Measurements from ENCODE around the gene ADAM22. TPM values are rescaled to one million over a fixed set of nuclear protein-coding genes. Genes with fewer than 3 reads are reported as not detected.
A peak's percentile ranks its signal among the peaks of the same experiment; 100 is the strongest.
"Not testable (repeated sequence)": the region's sequence is repeated elsewhere in the genome, so short reads cannot be mapped to it uniquely, and the experiment has no call there.

Gene ADAM22
- total RNA-seq = 0.92 to 6.6 TPM (median 1.6 TPM) in 3 replicates
- long read RNA-seq = 0 reads

GRCh38 chr7:87933953-87934698 is at the start of gene ADAM22:
Gene ADAM22 (plus strand): TSS chr7:87934251. CDS start chr7:87934466, 215 bp downstream.
- Mint-ChIP-seq H3K4me3 (ENCODE audit: unreplicated experiment) (peak within 1 kb of the TSS; percentile 90), H3K27ac (ENCODE audit: unreplicated experiment) (peak within 1 kb of the TSS; percentile 15), H3K36me3 (ENCODE audit: low read depth) (no peaks in the 10 kb centered on the region), H3K9me3 (ENCODE audit: low read depth) (peaks cover 2% of the 10 kb centered on the region), H3K4me1 (ENCODE audit: low read depth) (peaks cover 15% of the 10 kb centered on the region), H3K27me3 (ENCODE audit: low read depth) (peaks cover 27% of the 10 kb centered on the region)
- no peak for DNase-seq (ENCODE audit: low spot score)
- peak; percentile 35 for TF ChIP-seq CTCF (IDR thresholded peaks at IDR 0.05)

GRCh38 chr7:87885018-87885417 is 49.0 kb upstream of the ADAM22 start:
- H3K9me3 Mint-ChIP-seq (ENCODE audit: low read depth) = no peaks in the 10 kb centered on the region
- no peak for TF ChIP-seq CTCF (IDR thresholded peaks at IDR 0.05)
- no peaks in the 10 kb centered on the region for H3K4me1 Mint-ChIP-seq (ENCODE audit: low read depth)
- H3K27me3 Mint-ChIP-seq (ENCODE audit: low read depth) = no peaks in the 10 kb centered on the region
- no peaks in the 10 kb centered on the region for H3K36me3 Mint-ChIP-seq (ENCODE audit: low read depth)
- no peak overlapping the region for H3K27ac Mint-ChIP-seq (ENCODE audit: unreplicated experiment)
- H3K4me3 Mint-ChIP-seq (ENCODE audit: unreplicated experiment) = no peak overlapping the region
- no peak for DNase-seq (ENCODE audit: low spot score)

- Mint-ChIP-seq H3K27ac (ENCODE audit: unreplicated experiment) (no peak overlapping the region), H3K9me3 (ENCODE audit: low read depth) (no peaks in the 10 kb centered on the region), H3K36me3 (ENCODE audit: low read depth) (no peaks in the 10 kb centered on the region), H3K4me1 (ENCODE audit: low read depth) (no peaks in the 10 kb centered on the region), H3K4me3 (ENCODE audit: unreplicated experiment) (no peak overlapping the region), H3K27me3 (ENCODE audit: low read depth) (no peaks in the 10 kb centered on the region)
- DNase-seq (ENCODE audit: low spot score) = no peak
- peak; percentile 92 for TF ChIP-seq CTCF (IDR thresholded peaks at IDR 0.05)
Measured at GRCh38 chr7:87886875-87887274, 47.2 kb upstream of the ADAM22 start.

GRCh38 chr7:87895363-87895762 is 38.7 kb upstream of the ADAM22 start:
- H3K4me3 Mint-ChIP-seq (ENCODE audit: unreplicated experiment) = no peak overlapping the region
- H3K4me1 Mint-ChIP-seq (ENCODE audit: low read depth) = peaks cover 3% of the 10 kb centered on the region
- no peak overlapping the region for H3K27ac Mint-ChIP-seq (ENCODE audit: unreplicated experiment)
- no peak for DNase-seq (ENCODE audit: low spot score)
- no peaks in the 10 kb centered on the region for H3K27me3 Mint-ChIP-seq (ENCODE audit: low read depth)
- TF ChIP-seq CTCF (IDR thresholded peaks at IDR 0.05) = no peak
- H3K9me3 Mint-ChIP-seq (ENCODE audit: low read depth) = no peaks in the 10 kb centered on the region
- peaks cover 17% of the 10 kb centered on the region for H3K36me3 Mint-ChIP-seq (ENCODE audit: low read depth)

GRCh38 chr7:87899255-87899654 is 34.8 kb upstream of the ADAM22 start:
- H3K4me1 Mint-ChIP-seq (ENCODE audit: low read depth) = peaks cover 3% of the 10 kb centered on the region
- no peak for TF ChIP-seq CTCF (IDR thresholded peaks at IDR 0.05)
- no peaks in the 10 kb centered on the region for H3K27me3 Mint-ChIP-seq (ENCODE audit: low read depth)
- peaks cover 21% of the 10 kb centered on the region for H3K36me3 Mint-ChIP-seq (ENCODE audit: low read depth)
- no peaks in the 10 kb centered on the region for H3K9me3 Mint-ChIP-seq (ENCODE audit: low read depth)
- no peak overlapping the region for H3K4me3 Mint-ChIP-seq (ENCODE audit: unreplicated experiment)
- no peak for DNase-seq (ENCODE audit: low spot score)
- H3K27ac Mint-ChIP-seq (ENCODE audit: unreplicated experiment) = no peak overlapping the region

GRCh38 chr7:87907136-87907906 is 26.7 kb upstream of the ADAM22 start:
- not testable (repeated sequence) for H3K4me1 Mint-ChIP-seq (ENCODE audit: low read depth); H3K9me3 Mint-ChIP-seq (ENCODE audit: low read depth); H3K36me3 Mint-ChIP-seq (ENCODE audit: low read depth); H3K4me3 Mint-ChIP-seq (ENCODE audit: unreplicated experiment); H3K27ac Mint-ChIP-seq (ENCODE audit: unreplicated experiment); DNase-seq (ENCODE audit: low spot score); H3K27me3 Mint-ChIP-seq (ENCODE audit: low read depth)

GRCh38 chr7:87908814-87909213 is 25.2 kb upstream of the ADAM22 start:
- not testable (repeated sequence) for H3K27me3 Mint-ChIP-seq (ENCODE audit: low read depth); H3K9me3 Mint-ChIP-seq (ENCODE audit: low read depth); H3K4me3 Mint-ChIP-seq (ENCODE audit: unreplicated experiment); H3K27ac Mint-ChIP-seq (ENCODE audit: unreplicated experiment); DNase-seq (ENCODE audit: low spot score); H3K4me1 Mint-ChIP-seq (ENCODE audit: low read depth); H3K36me3 Mint-ChIP-seq (ENCODE audit: low read depth)
